Measurements from ENCODE around the gene LDHD. TPM values are rescaled to one million over a fixed set of nuclear protein-coding genes. Genes with fewer than 3 reads are reported as not detected.

The LDHD gene
- total and polyA plus RNA-seq, 2 of the 13 experiments (the other 11 are each of a cell fraction or from before 2014, with no cell fraction given): 9.1 to 9.8 TPM

GRCh38 chr16:75116911-75117245 lies 298 bp upstream of the LDHD start (continued):
- no peak for TF ChIP-seq ZFP37 (CRISPR knock-in tag; IDR thresholded peaks at IDR 0.05; ENCODE audit: borderline replicate concordance)
- no peak for TF ChIP-seq PBX3 (CRISPR knock-in tag; IDR thresholded peaks at IDR 0.05; ENCODE audit: borderline replicate concordance)
- no peak for TF ChIP-seq ZNF34 (CRISPR knock-in tag; IDR thresholded peaks at IDR 0.05; ENCODE audit: borderline replicate concordance)
- no peak for TF ChIP-seq ZNF558 (CRISPR knock-in tag; IDR thresholded peaks at IDR 0.05; ENCODE audit: borderline replicate concordance)
- TF ChIP-seq ZNF18 (CRISPR knock-in tag; IDR thresholded peaks at IDR 0.05; ENCODE audit: insufficient replicate concordance): no peak
- no peak for TF ChIP-seq SALL2 (CRISPR knock-in tag; IDR thresholded peaks at IDR 0.05)
- no peak for TF ChIP-seq SP5 (CRISPR knock-in tag; IDR thresholded peaks at IDR 0.05; ENCODE audit: borderline replicate concordance, low read depth)
- TF ChIP-seq TERF1 (CRISPR knock-in tag; IDR thresholded peaks at IDR 0.05): no peak
- no peak for TF ChIP-seq PRPF4 (IDR thresholded peaks at IDR 0.05; ENCODE audit: low read depth, low read length, poor library complexity, severe bottlenecking)
- TF ChIP-seq MED8 (CRISPR knock-in tag; IDR thresholded peaks at IDR 0.05; ENCODE audit: insufficient replicate concordance): no peak
- TF ChIP-seq ATF6 (CRISPR knock-in tag; conservative IDR thresholded peaks at IDR 0.05): no peak
- TF ChIP-seq DR1 (CRISPR knock-in tag; IDR thresholded peaks at IDR 0.05): no peak
- no peak for TF ChIP-seq ELK4 (CRISPR knock-in tag; IDR thresholded peaks at IDR 0.05; ENCODE audit: borderline replicate concordance)
- 0 out of 2 replicates have a peak, but pooled peaks have one; percentile 2 for TF ChIP-seq SOX5 (CRISPR knock-in tag; IDR thresholded peaks at IDR 0.05; ENCODE audit: borderline replicate concordance)
- TF ChIP-seq ZNF766 (CRISPR knock-in tag; IDR thresholded peaks at IDR 0.05; ENCODE audit: borderline replicate concordance): no peak
- no peak for TF ChIP-seq CTCF (CRISPR knock-in tag; IDR thresholded peaks at IDR 0.05)
- no peak for TF ChIP-seq ZC3H4 (CRISPR knock-in tag; IDR thresholded peaks at IDR 0.05; ENCODE audit: borderline replicate concordance)
- no peak for TF ChIP-seq ZNF790 (CRISPR knock-in tag; IDR thresholded peaks at IDR 0.05; ENCODE audit: borderline replicate concordance)
- TF ChIP-seq ZSCAN21 (CRISPR knock-in tag; IDR thresholded peaks at IDR 0.05; ENCODE audit: borderline replicate concordance): no peak
- no peak for TF ChIP-seq ZNF24 (IDR thresholded peaks at IDR 0.05)
